Caco-2 (cell line): ENCODE measurements around the gene MMP12. TPM values are rescaled to one million over a fixed set of nuclear protein-coding genes. Genes with fewer than 3 reads are reported as not detected.

Source experiments
- BruUV-seq: library from RNA; stranded (reverse); fragments of 400-500 nt; replicated peaks from 2 replicates; lab custom pipeline; 2021; lab: Mats Ljungman, UMichigan
- CTCF ChIA-PET: fragments of 300-600 bp; sonication (Branson Sonifier 250); formaldehyde crosslinking; loops from one replicate; lab custom pipeline; 2022; ENCODE audit warnings: antibody characterized with exemption; lab: Charles Lee
- POLR2A ChIA-PET: fragments of 300-600 bp; sonication (Branson Sonifier 250); formaldehyde crosslinking; loops from one replicate; lab custom pipeline; 2022; ENCODE audit warnings: antibody characterized with exemption; lab: Charles Lee
- DNase-seq, 2 experiments: peaks; one replicate each; pipeline versions ENCODE4 v3.0.0 to v3.0.0-alpha.2; 2020 to 2022
- H3K27me3 ChIP-seq: replicated peaks from 2 replicates; pipeline ENCODE4 v1.6.0; 2011; ENCODE audit warnings: low read length; ENCODE audit not compliant: control insufficient read depth, insufficient read depth
- H3K36me3 ChIP-seq: 2 replicates; pipeline ENCODE4 v1.5.1; 2011; ENCODE audit warnings: low read length; ENCODE audit not compliant: control insufficient read depth, insufficient read depth
- H3K4me1 ChIP-seq: fragments of 250-450 bp; sonication (Bioruptor Pico); 2 replicates; pipeline ENCODE4 v1.5.1; 2020; ENCODE audit warnings: mild to moderate bottlenecking
- H3K4me3 ChIP-seq: 2 replicates; pipeline ENCODE4 v1.5.1; 2011; ENCODE audit warnings: low read depth, mild to moderate bottlenecking, control low read depth, low read length
- H3K9me3 ChIP-seq: fragments of 250-450 bp; sonication (Bioruptor Pico); 2 replicates; pipeline ENCODE4 v1.5.1; 2020; ENCODE audit warnings: mild to moderate bottlenecking, moderate library complexity
- H3K27ac Mint-ChIP-seq: one replicate; pipeline ENCODE4 v1.8.0; 2022; ENCODE audit warnings: mixed read lengths; ENCODE audit not compliant: unreplicated experiment
- H3K27me3 Mint-ChIP-seq: one replicate; pipeline ENCODE4 v1.8.0; 2022; ENCODE audit warnings: mixed read lengths; ENCODE audit not compliant: insufficient read depth, unreplicated experiment
- H3K36me3 Mint-ChIP-seq: one replicate; pipeline ENCODE4 v1.8.0; 2022; ENCODE audit warnings: mild to moderate bottlenecking, mixed read lengths; ENCODE audit not compliant: insufficient read depth, unreplicated experiment
- H3K4me1 Mint-ChIP-seq: one replicate; pipeline ENCODE4 v1.8.0; 2022; ENCODE audit warnings: low read depth, mixed read lengths; ENCODE audit not compliant: unreplicated experiment
- H3K4me3 Mint-ChIP-seq: one replicate; pipeline ENCODE4 v1.8.0; 2022; ENCODE audit warnings: mild to moderate bottlenecking, moderate library complexity, mixed read lengths; ENCODE audit not compliant: unreplicated experiment
- H3K9me3 Mint-ChIP-seq: one replicate; pipeline ENCODE4 v1.8.0; 2022; ENCODE audit warnings: mixed read lengths; ENCODE audit not compliant: unreplicated experiment
- intact Hi-C: fragments of 100-400 bp; cut with micrococcal nuclease; formaldehyde crosslinking; loops from one replicate; pipeline ENCODE4 v1.10.0; 2022; ENCODE audit not compliant: unreplicated experiment
- total RNA-seq: library from RNA; stranded (reverse); gene quantifications from 2 replicates; pipeline ENCODE4 v1.2.3, GENCODE V29; 2022
- TF ChIP-seq, protein P1 (sequence below), 2 experiments: fragments of 200-600 bp in 1 of 2; IDR thresholded peaks; 1 replicate in 1 of 2; 2 replicates in 1 of 2; pipeline versions ENCODE4 v1.5.1 to v1.8.0; 2011 to 2022; ENCODE audit warnings: antibody characterized with exemption in 1 of 2, control low read depth in 1 of 2, inconsistent platforms in 1 of 2, low read depth in 1 of 2, low read length in 1 of 2, mild to moderate bottlenecking in 1 of 2, moderate library complexity in 1 of 2; ENCODE audit not compliant: insufficient read depth in 1 of 2, severe bottlenecking in 1 of 2, unreplicated experiment in 1 of 2

MMP12 gene
- total RNA-seq, 1 experiment from 2014 or later: not detected

DNA sequence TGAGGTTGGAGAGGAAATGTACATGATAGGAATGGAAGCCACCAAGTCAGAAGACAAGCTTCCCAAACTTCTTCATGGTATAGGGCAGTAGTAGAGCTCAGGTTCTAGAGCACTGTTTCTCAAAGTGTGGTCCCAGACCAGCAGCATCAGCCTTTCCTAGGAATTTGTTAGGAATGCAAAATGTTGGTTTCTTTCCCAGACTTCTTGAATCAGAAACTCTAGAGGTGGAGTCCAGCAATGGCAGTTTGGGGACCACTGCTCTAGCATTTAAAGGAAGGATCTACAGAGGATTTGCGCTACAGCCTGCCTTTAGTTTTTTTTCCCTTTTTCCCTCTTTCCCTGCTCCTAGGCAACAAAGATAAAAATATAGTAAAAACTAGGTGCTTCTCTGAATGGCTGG, 17.0 kb upstream of the MMP12 start:
- no peaks in the 10 kb centered on the region for H3K27me3 ChIP-seq
- H3K9me3 ChIP-seq: no peaks in the 10 kb centered on the region; the same call in 1 of the 2 replicates
- Mint-ChIP-seq H3K27ac (no peak overlapping the region), H3K36me3 (no peaks in the 10 kb centered on the region), H3K4me3 (no peak overlapping the region), H3K4me1 (no peaks in the 10 kb centered on the region), H3K27me3 (peaks cover 5% of the 10 kb centered on the region), H3K9me3 (no peaks in the 10 kb centered on the region)
- CTCF ChIA-PET: no interaction called here
- BruUV-seq: no TSS peak
- no peaks in the 10 kb centered on the region for H3K36me3 ChIP-seq
- TF ChIP-seq, protein P1, sequence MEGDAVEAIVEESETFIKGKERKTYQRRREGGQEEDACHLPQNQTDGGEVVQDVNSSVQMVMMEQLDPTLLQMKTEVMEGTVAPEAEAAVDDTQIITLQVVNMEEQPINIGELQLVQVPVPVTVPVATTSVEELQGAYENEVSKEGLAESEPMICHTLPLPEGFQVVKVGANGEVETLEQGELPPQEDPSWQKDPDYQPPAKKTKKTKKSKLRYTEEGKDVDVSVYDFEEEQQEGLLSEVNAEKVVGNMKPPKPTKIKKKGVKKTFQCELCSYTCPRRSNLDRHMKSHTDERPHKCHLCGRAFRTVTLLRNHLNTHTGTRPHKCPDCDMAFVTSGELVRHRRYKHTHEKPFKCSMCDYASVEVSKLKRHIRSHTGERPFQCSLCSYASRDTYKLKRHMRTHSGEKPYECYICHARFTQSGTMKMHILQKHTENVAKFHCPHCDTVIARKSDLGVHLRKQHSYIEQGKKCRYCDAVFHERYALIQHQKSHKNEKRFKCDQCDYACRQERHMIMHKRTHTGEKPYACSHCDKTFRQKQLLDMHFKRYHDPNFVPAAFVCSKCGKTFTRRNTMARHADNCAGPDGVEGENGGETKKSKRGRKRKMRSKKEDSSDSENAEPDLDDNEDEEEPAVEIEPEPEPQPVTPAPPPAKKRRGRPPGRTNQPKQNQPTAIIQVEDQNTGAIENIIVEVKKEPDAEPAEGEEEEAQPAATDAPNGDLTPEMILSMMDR (IDR thresholded peaks at IDR 0.05; ENCODE audit: insufficient read depth in 1 of 2, low read depth in 1 of 2, low read length in 1 of 2, severe bottlenecking in 1 of 2, unreplicated experiment in 1 of 2): no peak
- intact Hi-C loops: loop anchor here (5.0 kb wide), 2 partner anchors 79 to 159 kb away; no protein-coding TSS in a partner anchor
- POLR2A ChIA-PET: no interaction called here
- H3K4me1 ChIP-seq: no peaks in the 10 kb centered on the region
- DNase-seq: no peak
- H3K4me3 ChIP-seq: no peak overlapping the region

DNA sequence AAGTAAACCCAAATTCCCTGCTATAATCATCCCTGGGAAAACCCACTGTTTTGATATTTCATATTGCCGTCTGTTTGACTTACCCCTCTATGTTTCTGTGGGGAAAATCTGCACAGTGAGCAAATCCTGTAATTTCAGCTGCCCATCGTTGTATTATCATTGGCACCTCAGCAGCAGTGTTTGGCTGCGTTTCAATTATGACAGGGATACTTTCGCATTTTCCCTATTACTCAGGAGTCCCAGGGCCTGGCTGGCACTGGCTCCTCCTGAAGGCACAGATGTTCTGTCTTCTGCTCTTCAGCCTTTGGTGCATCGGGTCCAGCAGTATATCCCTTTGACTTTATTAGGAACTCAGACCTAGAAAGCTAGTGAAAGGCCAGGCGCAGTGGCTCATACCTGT, 12.2 kb upstream of the MMP12 start:
- Mint-ChIP-seq H3K27ac (no peak overlapping the region), H3K9me3 (no peaks in the 10 kb centered on the region), H3K27me3 (peaks cover 5% of the 10 kb centered on the region), H3K4me3 (no peak overlapping the region), H3K36me3 (no peaks in the 10 kb centered on the region), H3K4me1 (no peaks in the 10 kb centered on the region)
- ChIA-PET CTCF (no interaction called here), POLR2A (no interaction called here)
- no peaks in the 10 kb centered on the region for H3K4me1 ChIP-seq
- H3K4me3 ChIP-seq: no peak overlapping the region
- TF ChIP-seq, protein P1 (IDR thresholded peaks at IDR 0.05; ENCODE audit: insufficient read depth in 1 of 2, low read depth in 1 of 2, low read length in 1 of 2, severe bottlenecking in 1 of 2, unreplicated experiment in 1 of 2): no peak
- BruUV-seq: no TSS peak
- H3K27me3 ChIP-seq: no peaks in the 10 kb centered on the region
- no peak for DNase-seq
- intact Hi-C loops: no loop called here
- no peaks in the 10 kb centered on the region for H3K9me3 ChIP-seq
- no peaks in the 10 kb centered on the region for H3K36me3 ChIP-seq

DNA sequence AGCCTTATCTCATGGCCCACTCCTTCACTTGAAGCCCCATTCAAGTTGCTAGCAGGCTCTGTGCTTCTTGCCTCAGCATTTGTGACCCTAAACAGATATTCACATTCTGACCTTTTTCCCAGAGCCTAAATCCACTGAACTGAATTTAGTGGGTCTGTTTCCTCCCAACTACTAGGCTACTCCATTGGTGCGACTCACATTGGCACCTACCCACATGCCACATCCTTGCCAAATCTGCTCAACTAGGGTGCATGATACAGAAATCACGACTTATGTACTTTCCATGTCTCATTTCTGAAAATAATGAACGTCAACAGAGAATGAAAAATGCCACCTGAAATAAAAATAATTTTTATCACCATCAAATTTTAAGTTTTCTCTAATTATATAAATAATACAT, 8.4 kb upstream of the MMP12 start:
- no peaks in the 10 kb centered on the region for H3K36me3 Mint-ChIP-seq
- H3K4me3 Mint-ChIP-seq: no peak overlapping the region
- Histone ChIP-seq H3K9me3 (no peaks in the 10 kb centered on the region), H3K36me3 (no peaks in the 10 kb centered on the region), H3K27me3 (no peaks in the 10 kb centered on the region), H3K4me1 (no peaks in the 10 kb centered on the region), H3K4me3 (no peak overlapping the region)
- TF ChIP-seq, protein P1 (IDR thresholded peaks at IDR 0.05; ENCODE audit: insufficient read depth in 1 of 2, low read depth in 1 of 2, low read length in 1 of 2, severe bottlenecking in 1 of 2, unreplicated experiment in 1 of 2): no peak
- H3K27ac Mint-ChIP-seq: no peak overlapping the region
- BruUV-seq: no TSS peak
- H3K9me3 Mint-ChIP-seq: no peaks in the 10 kb centered on the region
- H3K27me3 Mint-ChIP-seq: no peaks in the 10 kb centered on the region
- no peak for DNase-seq
- intact Hi-C loops: no loop called here
- ChIA-PET POLR2A (no interaction called here), CTCF (no interaction called here)
- H3K4me1 Mint-ChIP-seq: no peaks in the 10 kb centered on the region
